RWPE2 (cell line): ENCODE results near the gene WDR5.

Experiments used
- ATAC-seq: fragments of 200-7000 bp; cut with Tn5 transposase; 3 replicates; pipeline ENCODE4 v1.9.1; 2021; ENCODE audit warnings: low read depth
- DNase-seq: peaks from one replicate; pipeline ENCODE4 v3.0.0-alpha.2; 2020; ENCODE audit warnings: low spot score
- H3K27ac ChIP-seq: fragments of 450-650 bp; 2 replicates; pipeline ENCODE4 v1.5.1; 2017; ENCODE audit warnings: mild to moderate bottlenecking; ENCODE audit not compliant: poor library complexity, severe bottlenecking
- H3K27me3 ChIP-seq: fragments of 250-450 bp; sonication (Bioruptor Pico); 2 replicates; pipeline ENCODE4 v1.5.1; 2021; ENCODE audit warnings: mild to moderate bottlenecking, moderate library complexity; ENCODE audit not compliant: insufficient read depth, poor library complexity, severe bottlenecking
- H3K36me3 ChIP-seq: fragments of 250-450 bp; sonication (Bioruptor Pico); 2 replicates; pipeline ENCODE4 v1.5.1; 2020; ENCODE audit warnings: low read depth, mild to moderate bottlenecking, moderate library complexity
- H3K4me1 ChIP-seq: fragments of 250-450 bp; sonication (Bioruptor Pico); 2 replicates; pipeline ENCODE4 v1.5.1; 2021; ENCODE audit warnings: mild to moderate bottlenecking, moderate library complexity; ENCODE audit not compliant: insufficient read depth, poor library complexity, severe bottlenecking
- H3K4me3 ChIP-seq: fragments of 250-450 bp; sonication (Bioruptor Pico); 2 replicates; pipeline ENCODE4 v1.5.1; 2021; ENCODE audit warnings: mild to moderate bottlenecking, moderate library complexity; ENCODE audit not compliant: severe bottlenecking
- H3K9me3 ChIP-seq: fragments of 250-450 bp; sonication (Bioruptor Pico); 2 replicates; pipeline ENCODE4 v1.5.1; 2021; ENCODE audit warnings: mild to moderate bottlenecking, moderate library complexity; ENCODE audit not compliant: severe bottlenecking
- CTCF ChIP-seq: fragments of 450-650 bp; IDR thresholded peaks from one replicate; pipeline ENCODE4 v1.5.1; 2017; ENCODE audit warnings: mild to moderate bottlenecking, moderate library complexity; ENCODE audit not compliant: poor library complexity, severe bottlenecking

The WDR5 gene

GRCh38 chr9:134188386-134189144 is 52.7 kb downstream of the WDR5 start:
- no peaks in the 10 kb centered on the region for H3K36me3 ChIP-seq
- no peak for DNase-seq
- no peak overlapping the region for H3K4me3 ChIP-seq
- ATAC-seq: no peak
- H3K4me1 ChIP-seq: no peaks in the 10 kb centered on the region
- no peak overlapping the region for H3K27ac ChIP-seq
- TF ChIP-seq CTCF: no peak
- H3K9me3 ChIP-seq: no peaks in the 10 kb centered on the region
- H3K27me3 ChIP-seq: no peaks in the 10 kb centered on the region

DNA sequence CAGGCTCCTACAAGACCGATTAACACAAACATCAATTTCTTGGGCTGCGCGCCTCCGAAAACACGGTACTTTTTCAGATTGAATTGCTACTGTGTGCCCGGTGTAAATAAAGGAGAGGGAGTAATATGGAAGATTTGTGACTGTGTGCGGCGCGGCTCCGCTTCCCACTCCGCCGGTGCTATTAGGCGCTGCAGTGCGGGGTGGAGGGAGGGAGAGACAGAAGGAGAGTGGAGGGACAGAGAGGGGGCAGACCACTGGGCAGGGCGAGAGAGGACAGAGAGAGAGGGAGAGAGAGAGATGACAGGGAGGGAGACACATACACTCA is 53.2 kb downstream of the WDR5 start:
- no peak for TF ChIP-seq CTCF
- no peak overlapping the region for H3K27ac ChIP-seq

GRCh38 chr9:134189470-134190231 is 53.8 kb downstream of the WDR5 start:
- no peak for DNase-seq
- no peaks in the 10 kb centered on the region for H3K27me3 ChIP-seq
- no peaks in the 10 kb centered on the region for H3K9me3 ChIP-seq
- ATAC-seq: no peak; the same call in 2 of the 3 replicates
- H3K36me3 ChIP-seq: no peaks in the 10 kb centered on the region
- H3K4me3 ChIP-seq: no peak overlapping the region
- TF ChIP-seq CTCF: no peak
- no peak overlapping the region for H3K27ac ChIP-seq
- no peaks in the 10 kb centered on the region for H3K4me1 ChIP-seq

More for the DNA sequence above, 53.2 kb downstream of the WDR5 start:
- ATAC-seq (no peak), DNase-seq (no peak)
- Histone ChIP-seq H3K36me3 (no peaks in the 10 kb centered on the region), H3K27me3 (no peaks in the 10 kb centered on the region), H3K9me3 (no peaks in the 10 kb centered on the region), H3K4me1 (no peaks in the 10 kb centered on the region), H3K4me3 (no peak overlapping the region)

DNA sequence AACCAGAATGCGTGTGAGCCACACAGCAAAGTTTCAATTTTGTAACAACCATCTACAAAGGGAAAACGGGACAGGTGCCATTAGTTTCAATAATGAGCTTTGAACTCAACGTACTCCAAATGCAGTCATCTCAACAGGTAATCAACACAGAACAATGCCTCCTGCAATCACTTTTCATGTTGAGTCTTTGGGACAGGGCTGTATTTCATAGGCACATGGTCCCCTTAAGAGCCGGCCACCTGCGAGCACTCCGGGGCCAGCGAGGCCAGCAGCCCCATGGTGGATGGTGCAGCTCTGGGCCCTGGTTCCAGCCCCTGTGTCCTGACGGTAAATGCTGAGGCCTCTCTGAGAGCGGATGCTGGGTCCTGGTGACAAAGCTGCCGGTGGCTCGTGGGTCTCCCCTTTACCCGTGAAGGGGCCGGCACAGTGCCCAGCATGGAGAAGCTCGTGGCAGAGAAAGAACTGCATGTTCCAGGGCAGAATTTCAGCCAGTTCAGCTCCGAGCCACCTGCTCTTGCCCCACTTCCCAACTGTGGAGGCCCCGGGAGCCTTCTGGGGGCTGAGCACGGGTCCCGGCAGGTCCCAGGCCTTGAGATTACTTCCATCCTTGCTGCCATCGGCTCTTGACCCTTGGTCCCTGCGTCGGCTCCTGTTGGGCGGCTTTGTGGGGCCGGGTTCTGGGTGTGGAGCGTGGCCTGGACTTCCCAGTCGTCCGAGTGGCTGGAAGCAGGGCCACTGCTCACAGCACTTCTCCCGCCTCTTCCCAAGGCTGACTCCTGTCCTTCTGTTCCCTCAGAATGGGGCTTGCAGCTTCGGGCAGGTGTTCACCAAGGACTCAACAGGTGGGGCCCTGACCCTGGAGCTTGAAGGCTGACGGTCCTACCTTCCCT is 54.6 kb downstream of the WDR5 start:
- no peaks in the 10 kb centered on the region for H3K27me3 ChIP-seq
- H3K4me1 ChIP-seq: no peaks in the 10 kb centered on the region
- no peaks in the 10 kb centered on the region for H3K36me3 ChIP-seq
- DNase-seq (no peak), ATAC-seq (no peak)
- no peaks in the 10 kb centered on the region for H3K9me3 ChIP-seq
- TF ChIP-seq CTCF: no peak
- no peak overlapping the region for H3K4me3 ChIP-seq
- H3K27ac ChIP-seq: no peak overlapping the region
